Ectodermal cell (in vitro differentiated cells): ENCODE measurements around the gene CA4.

Source experiments
- H3K27ac ChIP-seq: 2 replicates; pipeline ENCODE4 v1.7.0; 2013; ENCODE audit warnings: mild to moderate bottlenecking, low read depth, low read length; ENCODE audit not compliant: insufficient read depth, poor library complexity, severe bottlenecking
- H3K27me3 ChIP-seq: 2 replicates; pipeline ENCODE4 v1.7.0; 2013; ENCODE audit warnings: mild to moderate bottlenecking, low read length; ENCODE audit not compliant: insufficient read depth, control insufficient read depth, poor library complexity, severe bottlenecking
- H3K36me3 ChIP-seq: one replicate; pipeline ENCODE4 v1.7.0; 2013; ENCODE audit warnings: low read length; ENCODE audit not compliant: control insufficient read depth, insufficient read depth
- H3K4me1 ChIP-seq: one replicate; pipeline ENCODE4 v1.7.0; 2013; ENCODE audit warnings: low read length; ENCODE audit not compliant: control insufficient read depth, insufficient read depth
- H3K4me3 ChIP-seq: 2 replicates; pipeline ENCODE4 v1.7.0; 2013; ENCODE audit warnings: low read depth, low read length, control low read depth; ENCODE audit not compliant: insufficient read depth
- H3K9me3 ChIP-seq: 2 replicates; pipeline ENCODE4 v1.7.0; 2013; ENCODE audit warnings: mild to moderate bottlenecking, low read length, moderate library complexity; ENCODE audit not compliant: control insufficient read depth
- WGBS, 2 experiments: methylation state at CpG; one replicate each; pipeline ENCODE4 v1.1.7; 2013; ENCODE audit warnings: missing lambda C conversion rate in 2 of 2; 5-methylcytosine and 5-hydroxymethylcytosine counted together

Gene CA4

GRCh38 chr17:60165223-60165622, 15.4 kb downstream of the CA4 start:
- Histone ChIP-seq H3K27ac (no peak overlapping the region), H3K4me1 (peaks cover 34% of the 10 kb centered on the region), H3K36me3 (no peaks in the 10 kb centered on the region), H3K4me3 (no peak overlapping the region), H3K9me3 (no peaks in the 10 kb centered on the region), H3K27me3 (no peaks in the 10 kb centered on the region)
- 80 to 85% methylated on average over 5 of the region's 5 CpGs for WGBS, 2 experiments

- H3K4me3 ChIP-seq: no peak overlapping the region
- no peaks in the 10 kb centered on the region for H3K36me3 ChIP-seq
- 83 to 87% methylated on average over 5 of the region's 5 CpGs for WGBS, 2 experiments
- H3K27me3 ChIP-seq: no peaks in the 10 kb centered on the region
- no peak overlapping the region for H3K27ac ChIP-seq
- H3K4me1 ChIP-seq: peaks cover 27% of the 10 kb centered on the region
- H3K9me3 ChIP-seq: no peaks in the 10 kb centered on the region
These were observed 16.2 kb downstream of the CA4 start for GRCh38 chr17:60165971-60166370.

GRCh38 chr17:60167065-60167741, 17.4 kb downstream of the CA4 start:
- Histone ChIP-seq H3K4me3 (no peak overlapping the region), H3K36me3 (no peaks in the 10 kb centered on the region), H3K9me3 (no peaks in the 10 kb centered on the region), H3K4me1 (peaks cover 22% of the 10 kb centered on the region), H3K27ac (no peak overlapping the region), H3K27me3 (no peaks in the 10 kb centered on the region)
- 79 to 87% methylated on average over 11 of the region's 11 CpGs for WGBS, 2 experiments

- H3K36me3 ChIP-seq: no peaks in the 10 kb centered on the region
These were observed 18.9 kb downstream of the CA4 start for GRCh38 chr17:60168654-60169053.

GRCh38 chr17:60169921-60170817, 20.4 kb downstream of the CA4 start:
- WGBS, 2 experiments: 81 to 82% methylated on average over 10 of the region's 10 CpGs
- no peaks in the 10 kb centered on the region for H3K36me3 ChIP-seq
- no peak overlapping the region for H3K4me3 ChIP-seq
- H3K4me1 ChIP-seq: peaks cover 8% of the 10 kb centered on the region
- H3K27me3 ChIP-seq: no peaks in the 10 kb centered on the region
- H3K27ac ChIP-seq: no peak overlapping the region
- no peaks in the 10 kb centered on the region for H3K9me3 ChIP-seq

More at GRCh38 chr17:60168654-60169053, 18.9 kb downstream of the CA4 start:
- Histone ChIP-seq H3K4me1 (peaks cover 8% of the 10 kb centered on the region), H3K27me3 (no peaks in the 10 kb centered on the region), H3K27ac (no peak overlapping the region), H3K9me3 (no peaks in the 10 kb centered on the region), H3K4me3 (no peak overlapping the region)
- 77 to 82% methylated on average over 7 of the region's 7 CpGs for whole genome bisulfite sequencing, 2 experiments

GRCh38 chr17:60170835-60171752, 21.3 kb downstream of the CA4 start:
- Histone ChIP-seq H3K9me3 (no peaks in the 10 kb centered on the region), H3K4me3 (no peak overlapping the region), H3K27ac (no peak overlapping the region), H3K36me3 (no peaks in the 10 kb centered on the region), H3K27me3 (no peaks in the 10 kb centered on the region), H3K4me1 (peaks cover 8% of the 10 kb centered on the region)
- 84 to 90% methylated on average over 8 of the region's 8 CpGs for WGBS, 2 experiments

- peaks cover 8% of the 10 kb centered on the region for H3K4me1 ChIP-seq
- no peaks in the 10 kb centered on the region for H3K27me3 ChIP-seq
- no peaks in the 10 kb centered on the region for H3K9me3 ChIP-seq
- no peak overlapping the region for H3K27ac ChIP-seq
- H3K36me3 ChIP-seq: no peaks in the 10 kb centered on the region
- 92 to 95% methylated on average over 8 of the region's 8 CpGs for WGBS, 2 experiments
- H3K4me3 ChIP-seq: no peak overlapping the region
These were observed 21.9 kb downstream of the CA4 start for GRCh38 chr17:60171753-60172079.

- Histone ChIP-seq H3K4me1 (peaks cover 8% of the 10 kb centered on the region), H3K4me3 (no peak overlapping the region), H3K27me3 (no peaks in the 10 kb centered on the region), H3K36me3 (no peaks in the 10 kb centered on the region), H3K27ac (no peak overlapping the region), H3K9me3 (no peaks in the 10 kb centered on the region)
- 89 to 90% methylated on average over 2 of the region's 2 CpGs for WGBS, 2 experiments
These were observed 23.6 kb downstream of the CA4 start for GRCh38 chr17:60173304-60173819.

- Histone ChIP-seq H3K4me1 (peaks cover 8% of the 10 kb centered on the region), H3K9me3 (no peaks in the 10 kb centered on the region), H3K27me3 (no peaks in the 10 kb centered on the region), H3K4me3 (no peak overlapping the region), H3K27ac (no peak overlapping the region), H3K36me3 (no peaks in the 10 kb centered on the region)
- 92 to 95% methylated on average over 3 of the region's 3 CpGs for WGBS, 2 experiments
These were observed 24.3 kb downstream of the CA4 start for GRCh38 chr17:60174035-60174434.
